Dendritic cell treated with granulocyte-macrophage colony-stimulating factor and Interleukin-4, amounts not matched to agents 40 ng/mL and 50 ng/mL, for 4 days (primary cell): ENCODE data around the gene SFSWAP.

Experiments
- H3K27ac Mint-ChIP-seq: one replicate; pipeline ENCODE4 v1.8.0; 2022; ENCODE audit warnings: mild to moderate bottlenecking, mixed read lengths
- H3K27me3 Mint-ChIP-seq: one replicate; pipeline ENCODE4 v1.8.0; 2022; ENCODE audit warnings: mild to moderate bottlenecking, mixed read lengths
- H3K36me3 Mint-ChIP-seq: one replicate; pipeline ENCODE4 v1.8.0; 2022; ENCODE audit warnings: low read depth, mixed read lengths
- H3K4me1 Mint-ChIP-seq: one replicate; pipeline ENCODE4 v1.8.0; 2022; ENCODE audit warnings: low read depth, mixed read lengths
- H3K4me3 Mint-ChIP-seq: one replicate; pipeline ENCODE4 v1.8.0; 2022; ENCODE audit warnings: mild to moderate bottlenecking, moderate library complexity, mixed read lengths
- H3K9me3 Mint-ChIP-seq: one replicate; pipeline ENCODE4 v1.8.0; 2022; ENCODE audit warnings: mixed read lengths
- intact Hi-C: fragments of 100-400 bp; cut with micrococcal nuclease; formaldehyde crosslinking; loops from one replicate; pipeline ENCODE4 v1.15.0; 2022

The SFSWAP gene

DNA sequence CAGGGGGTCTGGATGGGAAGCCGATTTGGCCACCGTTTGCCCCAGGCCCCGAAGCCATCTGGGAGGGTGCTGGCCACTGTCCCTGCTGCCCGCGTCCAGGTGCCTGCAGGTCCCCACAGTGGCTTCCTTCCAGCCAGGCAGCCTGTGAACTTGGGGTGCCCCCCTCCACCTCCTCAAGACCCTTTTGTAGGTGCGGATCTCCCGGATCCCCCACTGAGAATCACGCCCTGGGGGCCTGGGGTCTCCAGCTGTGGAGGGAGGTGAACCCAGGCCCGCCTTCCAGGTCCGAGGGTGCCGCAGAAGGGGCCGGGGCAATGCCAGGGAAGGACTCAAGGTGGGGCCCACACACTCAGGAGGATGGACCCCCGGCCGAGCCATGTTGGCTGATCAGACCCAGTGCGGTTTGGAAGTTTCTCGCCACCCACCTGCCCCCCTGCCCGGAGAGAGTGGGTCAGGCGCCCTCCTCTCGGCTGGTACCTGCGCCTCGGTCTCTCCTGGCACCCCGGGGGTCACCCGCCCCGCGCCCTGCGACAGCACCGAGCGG lies 119.0 kb downstream of the SFSWAP start:
- no peaks in the 10 kb centered on the region for H3K9me3 Mint-ChIP-seq
- peaks cover 36% of the 10 kb centered on the region for H3K4me1 Mint-ChIP-seq
- H3K27me3 Mint-ChIP-seq: peaks cover 38% of the 10 kb centered on the region
- peak overlapping the region; percentile 91 for H3K4me3 Mint-ChIP-seq
- H3K36me3 Mint-ChIP-seq: no peaks in the 10 kb centered on the region
- intact Hi-C loops: loop anchor here (5.0 to 10.0 kb wide), 5 partner anchors 65 to 915 kb away; partner anchors contain the start of genes EP400 and ULK1
- peak overlapping the region; percentile 73 for H3K27ac Mint-ChIP-seq

DNA sequence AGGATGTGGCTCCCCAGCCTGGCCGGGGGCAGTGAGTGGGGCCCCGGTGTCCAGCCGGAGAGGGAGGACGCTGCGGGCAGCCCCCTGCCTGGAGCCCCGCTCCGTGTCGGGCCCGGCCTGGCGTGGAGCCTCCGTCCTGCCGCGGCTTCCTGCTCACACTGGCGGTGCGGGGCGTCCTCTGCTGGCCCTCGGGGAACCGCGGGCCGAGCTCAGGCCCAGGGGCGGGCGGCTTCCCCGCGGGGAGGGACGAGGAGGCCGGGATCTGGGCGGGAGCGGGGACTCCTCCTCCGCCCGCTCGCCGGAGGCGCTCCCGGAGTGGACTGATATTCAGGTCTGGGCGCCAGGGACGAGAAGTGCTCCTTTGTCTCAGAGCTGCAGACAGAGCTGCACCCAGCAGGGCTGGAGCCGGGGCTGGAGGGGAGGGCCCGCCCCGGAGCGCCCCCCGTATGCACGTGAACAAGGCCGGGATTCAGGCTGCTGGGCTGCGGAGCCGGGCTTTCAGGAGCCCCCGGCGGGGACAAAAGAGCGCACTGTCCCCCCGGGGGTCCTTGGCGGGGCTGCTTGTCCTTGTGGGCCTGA lies 119.5 kb downstream of the SFSWAP start:
- Mint-ChIP-seq H3K9me3 (no peaks in the 10 kb centered on the region), H3K36me3 (no peaks in the 10 kb centered on the region), H3K27ac (peak overlapping the region; percentile 39), H3K4me1 (peaks cover 36% of the 10 kb centered on the region), H3K4me3 (peak overlapping the region; percentile 91), H3K27me3 (peaks cover 38% of the 10 kb centered on the region)
- intact Hi-C loops: loop anchor here (5.0 to 10.0 kb wide), 2 partner anchors 64 to 117 kb away; partner anchors contain the start of genes EP400 and ULK1

DNA sequence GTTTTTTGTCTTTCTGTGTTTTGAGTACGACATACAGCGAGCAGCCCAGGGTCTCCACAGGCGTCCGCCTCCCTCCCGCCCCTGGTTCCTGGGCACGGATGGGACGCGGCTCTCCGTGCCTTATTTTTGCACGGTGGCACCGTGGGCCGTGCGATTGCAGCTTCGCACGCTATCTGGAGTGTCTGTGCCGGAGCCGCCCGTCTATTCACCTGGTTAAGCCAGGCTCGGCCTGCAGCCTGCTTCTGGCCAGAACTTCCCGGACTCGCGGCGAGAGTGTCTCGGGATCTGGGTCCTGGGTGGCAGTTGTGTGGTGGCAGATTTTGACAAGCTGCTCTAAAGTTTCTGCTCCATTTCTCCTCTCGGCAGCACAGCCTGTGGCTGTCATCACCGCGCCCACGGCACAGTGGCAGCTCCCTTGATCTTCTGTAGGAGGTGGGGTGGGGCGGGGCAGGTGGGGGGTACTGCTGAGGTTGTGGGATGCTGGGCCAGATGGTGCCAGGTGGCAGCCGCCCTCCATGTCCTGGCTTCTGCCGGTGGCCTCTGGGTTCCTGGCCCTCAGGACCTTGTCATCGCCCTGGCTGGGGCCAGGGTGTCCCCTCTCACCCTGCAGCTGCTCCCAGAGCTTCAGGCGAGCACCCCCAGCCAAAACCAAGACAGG lies 120.2 kb downstream of the SFSWAP start:
- peaks cover 36% of the 10 kb centered on the region for H3K4me1 Mint-ChIP-seq
- H3K9me3 Mint-ChIP-seq: no peaks in the 10 kb centered on the region

DNA sequence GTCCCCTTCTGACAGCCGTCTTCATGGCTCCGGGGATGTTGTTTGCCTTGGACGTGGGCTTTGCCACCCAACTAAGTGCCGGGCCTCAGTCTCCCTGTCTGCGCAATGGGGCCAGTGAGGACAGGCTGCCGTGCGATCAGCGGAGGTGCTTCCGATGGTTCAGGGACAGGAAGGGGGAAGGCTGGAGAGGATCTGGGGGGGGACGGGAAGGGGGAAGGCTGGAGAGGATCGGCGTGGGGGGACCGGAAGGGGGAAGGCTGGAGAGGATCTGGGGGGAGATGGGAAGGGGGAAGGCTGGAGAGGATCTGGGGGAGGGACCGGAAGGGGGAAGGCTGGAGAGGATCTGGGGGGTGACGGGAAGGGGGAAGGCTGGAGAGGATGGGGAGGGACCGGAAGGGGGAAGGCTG lies 120.7 kb downstream of the SFSWAP start:
- intact Hi-C loops: loop anchor here (5.0 to 10.0 kb wide), 2 partner anchors 63 to 116 kb away; partner anchors contain the start of genes EP400 and ULK1
- Mint-ChIP-seq H3K27me3 (peaks cover 33% of the 10 kb centered on the region), H3K36me3 (no peaks in the 10 kb centered on the region), H3K9me3 (no peaks in the 10 kb centered on the region), H3K4me3 (peak overlapping the region; percentile 91), H3K27ac (peak overlapping the region; percentile 39), H3K4me1 (peaks cover 34% of the 10 kb centered on the region)

More for the DNA sequence above, 120.2 kb downstream of the SFSWAP start:
- H3K27me3 Mint-ChIP-seq: peaks cover 38% of the 10 kb centered on the region
- peak overlapping the region; percentile 91 for H3K4me3 Mint-ChIP-seq
- intact Hi-C loops: loop anchor here (5.0 to 10.0 kb wide), 2 partner anchors 64 to 116 kb away; partner anchors contain the start of genes EP400 and ULK1
- no peaks in the 10 kb centered on the region for H3K36me3 Mint-ChIP-seq
- H3K27ac Mint-ChIP-seq: peak overlapping the region; percentile 39

DNA sequence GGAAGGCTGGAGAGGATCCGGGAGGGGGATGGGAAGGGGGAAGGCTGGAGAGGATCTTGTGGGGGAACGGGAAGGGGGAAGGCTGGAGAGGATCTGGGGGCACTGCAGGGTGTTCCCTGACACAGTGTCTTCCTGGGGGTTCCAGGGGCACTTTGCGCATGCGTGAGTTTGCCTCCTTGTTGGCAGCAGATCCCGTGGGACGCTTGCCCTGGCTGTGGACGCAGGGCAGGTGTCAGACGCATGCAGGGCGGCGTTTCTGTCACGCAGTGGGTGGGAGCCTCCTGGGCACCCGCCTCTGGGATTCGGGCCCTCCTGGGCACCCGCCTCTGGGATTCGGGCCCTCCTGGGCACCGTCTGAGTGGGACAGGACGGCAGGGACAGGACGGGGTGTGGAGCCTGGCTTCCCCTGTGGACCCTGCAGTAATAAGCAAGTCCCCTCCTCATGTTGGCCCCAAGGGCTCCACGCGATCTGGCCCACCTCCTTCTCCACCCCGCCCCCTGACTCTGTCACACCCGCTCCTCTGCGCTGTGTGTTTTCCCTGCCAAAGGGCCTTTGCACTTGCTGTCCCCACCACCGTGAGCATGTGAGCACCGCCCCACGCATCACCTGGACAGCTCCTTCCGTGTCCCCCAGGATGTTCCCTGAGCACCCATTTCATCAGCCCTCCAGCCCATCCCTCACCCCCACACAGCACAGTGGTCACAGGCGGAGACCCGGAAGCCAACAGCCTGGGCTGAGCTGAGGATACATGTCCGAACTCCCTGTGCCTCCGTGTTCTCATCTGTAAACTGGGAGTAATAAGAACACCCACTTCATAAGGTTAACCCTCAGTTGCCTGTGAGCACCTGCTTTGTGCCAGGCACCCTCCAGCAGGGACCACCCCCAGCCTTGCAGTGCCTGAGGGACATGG lies 121.7 kb downstream of the SFSWAP start:
- Mint-ChIP-seq H3K36me3 (no peaks in the 10 kb centered on the region), H3K4me3 (no peak overlapping the region), H3K9me3 (no peaks in the 10 kb centered on the region), H3K4me1 (peaks cover 31% of the 10 kb centered on the region), H3K27me3 (peaks cover 29% of the 10 kb centered on the region), H3K27ac (no peak overlapping the region)
- intact Hi-C loops: loop anchor here (5.0 to 10.0 kb wide), 2 partner anchors 62 to 115 kb away; partner anchors contain the start of genes EP400 and ULK1

DNA sequence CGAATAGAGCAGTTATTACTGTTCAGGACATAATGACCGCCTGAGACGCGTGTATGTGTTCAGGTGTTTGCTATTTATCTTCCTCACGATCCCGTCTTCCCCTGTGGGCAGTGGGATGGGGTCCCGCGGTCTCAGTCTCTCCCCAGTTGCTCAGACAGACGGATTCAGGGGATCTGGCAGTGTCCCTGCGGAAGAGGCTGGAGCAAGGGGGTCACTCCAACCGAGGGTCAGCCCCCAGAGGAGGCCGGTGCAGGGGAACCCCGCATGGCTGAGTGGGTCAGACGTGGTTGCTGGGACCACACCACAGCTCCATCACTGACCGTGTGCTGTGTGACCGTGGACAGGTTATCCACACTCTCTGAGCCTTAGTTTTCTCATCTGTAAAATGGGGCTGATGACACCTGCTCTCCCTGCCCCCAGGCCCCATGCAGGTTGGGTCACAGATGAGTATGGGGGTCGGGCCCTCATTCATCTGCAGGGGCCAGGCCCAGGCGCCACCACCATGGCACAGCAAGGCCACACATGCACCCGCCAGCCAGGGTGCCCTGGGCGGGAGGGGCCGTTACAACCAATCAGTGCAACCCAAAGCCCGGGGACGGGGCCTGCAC lies 122.5 kb downstream of the SFSWAP start:
- Mint-ChIP-seq H3K9me3 (no peaks in the 10 kb centered on the region), H3K4me3 (no peak overlapping the region), H3K36me3 (no peaks in the 10 kb centered on the region), H3K4me1 (peaks cover 31% of the 10 kb centered on the region), H3K27me3 (peaks cover 29% of the 10 kb centered on the region), H3K27ac (no peak overlapping the region)
- intact Hi-C loops: loop anchor here (5.0 to 10.0 kb wide), 2 partner anchors 61 to 114 kb away; partner anchors contain the start of genes EP400 and ULK1

DNA sequence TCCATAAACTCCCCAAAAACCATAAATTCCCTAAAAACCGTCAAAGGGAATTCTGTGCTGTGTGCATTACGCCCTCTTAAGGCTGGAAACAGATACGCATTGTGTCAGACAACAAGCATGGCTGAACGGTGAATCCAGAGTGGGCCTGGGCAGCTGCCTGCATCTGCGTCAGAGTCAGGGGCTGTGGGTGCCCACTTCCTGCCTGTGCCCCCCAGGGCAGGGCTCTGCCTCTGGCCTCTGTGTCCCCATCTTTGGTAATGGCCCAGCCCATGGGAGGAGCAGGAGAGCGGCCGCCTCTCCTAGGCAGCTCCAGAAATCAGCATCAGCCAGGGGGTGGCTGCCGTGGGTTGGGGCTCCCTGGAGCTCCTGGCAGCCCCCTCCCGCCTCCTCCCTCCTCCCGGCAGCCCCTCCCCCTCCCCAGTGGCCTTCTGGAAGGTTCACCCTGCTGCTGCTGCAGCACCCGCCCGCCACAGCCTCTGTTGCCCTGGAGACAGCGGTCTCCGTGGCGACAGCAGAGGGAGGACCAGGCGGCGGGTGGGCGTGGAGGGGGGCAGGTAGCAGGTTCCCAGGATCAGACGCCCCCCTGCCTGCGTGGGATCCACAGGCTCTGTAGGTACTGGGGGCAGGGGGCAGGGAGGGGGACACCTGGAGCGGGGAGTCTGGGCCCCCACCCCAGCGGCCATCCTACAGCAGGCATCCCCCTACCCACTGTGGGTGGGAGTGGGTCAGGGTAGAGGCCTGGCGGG lies 123.2 kb downstream of the SFSWAP start:
- Mint-ChIP-seq H3K4me3 (no peak overlapping the region), H3K9me3 (no peaks in the 10 kb centered on the region), H3K4me1 (peaks cover 30% of the 10 kb centered on the region), H3K36me3 (no peaks in the 10 kb centered on the region), H3K27ac (no peak overlapping the region), H3K27me3 (peaks cover 29% of the 10 kb centered on the region)
- intact Hi-C loops: loop anchor here (5.0 to 10.0 kb wide), 2 partner anchors 61 to 113 kb away; partner anchors contain the start of genes EP400 and ULK1

DNA sequence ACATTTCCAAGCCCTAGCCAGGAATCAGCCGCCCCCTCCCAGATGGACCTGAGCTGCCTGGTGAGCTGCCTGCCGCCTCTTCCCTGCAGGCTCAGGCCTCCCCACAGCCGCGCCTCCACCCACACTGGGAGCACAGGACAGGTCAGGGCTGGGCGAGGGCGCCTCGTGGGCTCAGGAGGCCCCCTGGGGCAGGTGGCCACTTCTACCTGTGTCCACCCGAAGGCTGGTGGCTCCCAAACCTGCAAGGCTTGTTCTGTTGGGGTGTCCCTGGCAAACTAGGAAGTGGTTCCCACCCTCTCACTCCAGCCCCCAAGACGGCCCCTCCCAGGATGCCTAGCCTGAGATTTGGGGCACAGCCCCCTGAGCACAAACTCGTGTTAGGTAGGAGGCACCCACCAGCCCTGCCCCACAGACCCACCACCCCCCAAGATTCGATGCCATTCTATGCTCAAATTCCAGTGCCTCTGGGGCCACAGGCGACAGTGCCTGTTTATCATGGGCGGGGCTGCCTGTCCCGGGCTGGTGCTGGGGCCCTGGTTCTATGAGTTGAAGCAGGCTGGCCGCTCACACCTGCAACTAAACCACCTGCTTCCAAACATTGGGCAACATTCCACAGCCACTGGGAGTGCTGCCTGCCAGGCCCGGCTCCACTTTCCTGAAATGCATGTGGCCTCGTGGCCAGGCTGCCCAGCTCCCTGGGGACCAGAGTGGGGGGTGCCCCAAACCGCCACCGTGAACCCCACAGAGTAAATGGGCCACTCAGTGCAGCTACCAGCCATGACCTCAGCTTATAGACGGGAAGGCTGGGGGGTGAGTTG lies 124.1 kb downstream of the SFSWAP start:
- Mint-ChIP-seq H3K36me3 (peaks cover 1% of the 10 kb centered on the region), H3K4me3 (no peak overlapping the region), H3K4me1 (peaks cover 21% of the 10 kb centered on the region), H3K27me3 (peaks cover 22% of the 10 kb centered on the region), H3K9me3 (no peaks in the 10 kb centered on the region), H3K27ac (no peak overlapping the region)
- intact Hi-C loops: loop anchor here (5.0 to 10.0 kb wide), 2 partner anchors 60 to 112 kb away; partner anchors contain the start of genes EP400 and ULK1

DNA sequence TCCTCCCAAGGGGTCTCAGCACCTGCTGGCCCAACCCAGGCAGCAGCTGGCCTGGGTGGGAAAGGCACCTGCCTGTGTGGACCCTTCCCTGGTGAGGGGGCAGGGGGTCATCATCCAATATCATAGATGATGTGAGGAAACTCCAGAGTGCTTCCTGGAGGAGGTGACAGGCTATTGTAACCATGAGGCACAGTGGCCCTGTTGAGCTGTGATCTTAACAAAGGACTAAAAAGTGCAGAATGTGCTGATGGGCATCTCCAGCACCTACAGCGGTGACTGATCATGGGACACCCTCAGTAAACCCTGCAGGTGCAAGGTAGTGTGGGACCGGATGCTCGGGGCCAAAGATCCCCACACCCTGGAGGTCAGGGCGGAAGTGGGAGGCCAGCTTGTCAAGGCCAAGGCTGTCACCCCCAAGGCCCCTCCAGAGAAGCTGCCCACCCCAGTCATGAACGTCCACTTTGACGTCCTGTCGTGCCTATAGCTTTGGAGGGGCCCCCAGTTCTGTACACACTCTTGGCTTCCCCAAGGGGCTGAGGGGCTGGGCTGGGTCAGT lies 124.8 kb downstream of the SFSWAP start:
- peaks cover 8% of the 10 kb centered on the region for H3K36me3 Mint-ChIP-seq

DNA sequence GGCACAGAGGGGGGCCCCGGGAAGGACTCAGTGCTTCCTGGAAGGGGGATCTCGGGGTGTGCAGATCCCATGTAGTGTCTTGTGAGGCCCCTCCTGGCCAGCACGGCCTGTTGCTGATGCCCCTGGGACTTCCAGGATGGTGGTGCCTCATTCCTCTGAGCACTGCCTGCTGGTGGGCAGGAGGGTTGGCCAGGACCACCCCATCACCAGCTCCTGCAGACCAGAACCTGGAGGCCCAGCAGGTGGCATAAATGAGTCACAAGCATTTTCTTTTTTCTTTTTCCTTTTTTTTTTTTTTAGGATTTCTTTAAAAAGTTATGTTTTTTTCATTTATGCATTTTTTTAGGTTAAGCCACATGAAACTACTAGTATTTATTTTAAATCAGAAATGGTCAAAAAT lies 125.3 kb downstream of the SFSWAP start:
- H3K27ac Mint-ChIP-seq: no peak overlapping the region
- no peaks in the 10 kb centered on the region for H3K9me3 Mint-ChIP-seq
- intact Hi-C loops: loop anchor here (10.0 kb wide), 1 partner anchor 59 kb away; the partner anchor contains the start of gene ULK1
- peaks cover 19% of the 10 kb centered on the region for H3K27me3 Mint-ChIP-seq
- peaks cover 15% of the 10 kb centered on the region for H3K4me1 Mint-ChIP-seq
- H3K4me3 Mint-ChIP-seq: no peak overlapping the region
- H3K36me3 Mint-ChIP-seq: peaks cover 13% of the 10 kb centered on the region

More for the DNA sequence above, 124.8 kb downstream of the SFSWAP start:
- intact Hi-C loops: loop anchor here (10.0 kb wide), 1 partner anchor 59 kb away; the partner anchor contains the start of gene ULK1
- Mint-ChIP-seq H3K27ac (no peak overlapping the region), H3K4me3 (no peak overlapping the region), H3K9me3 (no peaks in the 10 kb centered on the region), H3K4me1 (peaks cover 20% of the 10 kb centered on the region), H3K27me3 (peaks cover 22% of the 10 kb centered on the region)

DNA sequence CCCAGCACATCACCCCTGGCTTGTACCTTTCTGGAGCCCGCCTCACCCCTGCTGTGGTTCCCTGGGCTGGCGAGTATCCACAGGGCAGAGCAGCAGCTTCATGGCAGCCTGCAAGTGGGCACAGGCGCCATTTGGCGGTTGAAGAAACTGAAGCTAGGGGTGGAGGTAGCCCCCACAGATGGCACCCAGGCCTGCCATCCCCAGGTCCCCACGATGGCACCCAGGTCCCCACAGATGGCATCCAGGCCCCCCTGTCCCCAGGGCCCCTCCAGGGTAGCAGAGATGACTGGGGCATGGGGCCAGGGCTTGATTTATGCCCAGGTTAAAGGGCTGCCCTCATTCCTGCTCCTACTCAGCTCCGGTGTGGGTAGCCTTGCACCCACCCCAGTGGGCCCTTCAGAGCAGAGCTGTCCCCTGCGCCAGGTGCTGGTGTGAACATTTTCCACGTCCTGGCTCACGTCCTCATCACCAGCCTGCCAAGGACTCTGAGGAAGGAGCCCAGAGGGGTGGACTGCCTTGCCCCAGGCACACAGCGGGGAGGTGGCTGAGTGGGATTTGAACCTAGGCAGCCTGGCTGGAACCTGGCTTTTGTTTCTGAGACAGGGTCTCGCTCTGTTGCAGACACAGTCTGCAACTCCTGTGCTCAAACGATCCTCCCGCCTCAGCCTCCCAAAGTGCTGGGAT lies 126.0 kb downstream of the SFSWAP start:
- no peak overlapping the region for H3K4me3 Mint-ChIP-seq
- peaks cover 14% of the 10 kb centered on the region for H3K27me3 Mint-ChIP-seq

More for the DNA sequence above, 126.0 kb downstream of the SFSWAP start:
- Mint-ChIP-seq H3K4me1 (peaks cover 9% of the 10 kb centered on the region), H3K27ac (no peak overlapping the region), H3K9me3 (no peaks in the 10 kb centered on the region), H3K36me3 (peaks cover 20% of the 10 kb centered on the region)
- intact Hi-C loops: loop anchor here (10.0 kb wide), 1 partner anchor 58 kb away; the partner anchor contains the start of gene ULK1
